Endodermal cell (in vitro differentiated cells): ENCODE measurements around the gene MGAT4A. TPM values are rescaled to one million over a fixed set of nuclear protein-coding genes. Genes with fewer than 3 reads are reported as not detected.

Experiments
- DNase-seq: peaks from one replicate; pipeline ENCODE4 v3.0.0-alpha.2; 2017
- H3K27ac ChIP-seq: 2 replicates; pipeline ENCODE4 v1.5.1; 2013; ENCODE audit warnings: mild to moderate bottlenecking, low read depth, low read length, moderate library complexity
- H3K27me3 ChIP-seq: 2 replicates; pipeline ENCODE4 v1.6.1; 2013; ENCODE audit warnings: mild to moderate bottlenecking, low read length, moderate library complexity; ENCODE audit not compliant: insufficient read depth, control insufficient read depth, poor library complexity, severe bottlenecking
- H3K36me3 ChIP-seq: 2 replicates; pipeline ENCODE4 v1.7.0; 2013; ENCODE audit warnings: mild to moderate bottlenecking, low read length, moderate library complexity; ENCODE audit not compliant: control insufficient read depth, insufficient read depth
- H3K4me1 ChIP-seq: one replicate; pipeline ENCODE4 v1.7.0; 2013; ENCODE audit warnings: low read length; ENCODE audit not compliant: control insufficient read depth, insufficient read depth
- H3K4me3 ChIP-seq: 2 replicates; pipeline ENCODE4 v1.5.1; 2013; ENCODE audit warnings: mild to moderate bottlenecking, low read length, moderate library complexity
- H3K9ac ChIP-seq: 2 replicates; pipeline ENCODE4 v1.6.1; 2013; ENCODE audit warnings: mild to moderate bottlenecking, low read length, moderate library complexity; ENCODE audit not compliant: poor library complexity, severe bottlenecking; ENCODE audit errors: extremely low read depth
- H3K9me3 ChIP-seq: 2 replicates; pipeline ENCODE4 v1.6.1; 2013; ENCODE audit warnings: mild to moderate bottlenecking, low read length, moderate library complexity; ENCODE audit not compliant: control insufficient read depth
- H3K27ac Mint-ChIP-seq: 2 replicates; pipeline ENCODE4 v1.8.0; 2020; ENCODE audit warnings: mixed read lengths
- H3K27me3 Mint-ChIP-seq: 2 replicates; pipeline ENCODE4 v1.8.0; 2021; ENCODE audit warnings: mild to moderate bottlenecking, mixed read lengths; ENCODE audit not compliant: insufficient read depth
- H3K36me3 Mint-ChIP-seq: 2 replicates; pipeline ENCODE4 v1.8.0; 2020; ENCODE audit warnings: low read depth, mixed read lengths
- H3K4me1 Mint-ChIP-seq: 2 replicates; pipeline ENCODE4 v1.8.0; 2020; ENCODE audit warnings: mixed read lengths
- H3K4me3 Mint-ChIP-seq: 2 replicates; pipeline ENCODE4 v1.8.0; 2020; ENCODE audit warnings: mild to moderate bottlenecking, moderate library complexity, mixed read lengths
- H3K9me3 Mint-ChIP-seq: 2 replicates; pipeline ENCODE4 v1.8.0; 2020; ENCODE audit warnings: mild to moderate bottlenecking, mixed read lengths
- WGBS, 2 experiments: methylation state at CpG; one replicate each; pipeline versions ENCODE4 v1.1.5 to v1.1.7; 2013; ENCODE audit warnings: missing lambda C conversion rate in 2 of 2, mixed read lengths in 1 of 2; ENCODE audit not compliant: insufficient coverage in 1 of 2, insufficient read length in 1 of 2; 5-methylcytosine and 5-hydroxymethylcytosine counted together
- total RNA-seq, 2 donors: library from RNA; stranded (reverse); fragmentation: NEBNext Ultra II Directional in 1 of 2; extraction: Animal tissue kit (Norgen Biotek cat#: 25700) in 1 of 2; gene quantifications; 2 replicates in 1 of 2; 3 replicates in 1 of 2; pipeline ENCODE4 v1.2.1, GENCODE V29; 2021
- TF ChIP-seq, protein P1 (sequence below): fragments of 200-600 bp; sonication (generic); conservative IDR thresholded peaks from 2 replicates; pipeline ENCODE4 v1.5.0; 2021; ENCODE audit warnings: antibody characterized with exemption, mild to moderate bottlenecking

The MGAT4A gene
- total RNA-seq, 2 donors from 2014 or later: 8.2 to 11.1 TPM

GRCh38 chr2:98720286-98720685 lies 10.6 kb downstream of the MGAT4A start:
- 96 to 100% methylated on average over 1 to 4 of the region's 4 CpGs for WGBS, 2 experiments
- no peaks in the 10 kb centered on the region for H3K27me3 Mint-ChIP-seq
- peaks cover 2% of the 10 kb centered on the region for H3K4me1 Mint-ChIP-seq
- H3K4me3 Mint-ChIP-seq: no peak overlapping the region
- H3K4me1 ChIP-seq: no peaks in the 10 kb centered on the region
- no peak for DNase-seq
- H3K36me3 ChIP-seq: no peaks in the 10 kb centered on the region
- H3K9me3 Mint-ChIP-seq: no peaks in the 10 kb centered on the region
- no peak overlapping the region for H3K27ac ChIP-seq
- TF ChIP-seq, protein P1, sequence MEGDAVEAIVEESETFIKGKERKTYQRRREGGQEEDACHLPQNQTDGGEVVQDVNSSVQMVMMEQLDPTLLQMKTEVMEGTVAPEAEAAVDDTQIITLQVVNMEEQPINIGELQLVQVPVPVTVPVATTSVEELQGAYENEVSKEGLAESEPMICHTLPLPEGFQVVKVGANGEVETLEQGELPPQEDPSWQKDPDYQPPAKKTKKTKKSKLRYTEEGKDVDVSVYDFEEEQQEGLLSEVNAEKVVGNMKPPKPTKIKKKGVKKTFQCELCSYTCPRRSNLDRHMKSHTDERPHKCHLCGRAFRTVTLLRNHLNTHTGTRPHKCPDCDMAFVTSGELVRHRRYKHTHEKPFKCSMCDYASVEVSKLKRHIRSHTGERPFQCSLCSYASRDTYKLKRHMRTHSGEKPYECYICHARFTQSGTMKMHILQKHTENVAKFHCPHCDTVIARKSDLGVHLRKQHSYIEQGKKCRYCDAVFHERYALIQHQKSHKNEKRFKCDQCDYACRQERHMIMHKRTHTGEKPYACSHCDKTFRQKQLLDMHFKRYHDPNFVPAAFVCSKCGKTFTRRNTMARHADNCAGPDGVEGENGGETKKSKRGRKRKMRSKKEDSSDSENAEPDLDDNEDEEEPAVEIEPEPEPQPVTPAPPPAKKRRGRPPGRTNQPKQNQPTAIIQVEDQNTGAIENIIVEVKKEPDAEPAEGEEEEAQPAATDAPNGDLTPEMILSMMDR: no peak
- H3K27ac Mint-ChIP-seq: no peak overlapping the region
- no peak overlapping the region for H3K4me3 ChIP-seq
- no peaks in the 10 kb centered on the region for H3K27me3 ChIP-seq
- no peaks in the 10 kb centered on the region for H3K9me3 ChIP-seq
- no peak overlapping the region for H3K9ac ChIP-seq
- H3K36me3 Mint-ChIP-seq: no peaks in the 10 kb centered on the region

DNA sequence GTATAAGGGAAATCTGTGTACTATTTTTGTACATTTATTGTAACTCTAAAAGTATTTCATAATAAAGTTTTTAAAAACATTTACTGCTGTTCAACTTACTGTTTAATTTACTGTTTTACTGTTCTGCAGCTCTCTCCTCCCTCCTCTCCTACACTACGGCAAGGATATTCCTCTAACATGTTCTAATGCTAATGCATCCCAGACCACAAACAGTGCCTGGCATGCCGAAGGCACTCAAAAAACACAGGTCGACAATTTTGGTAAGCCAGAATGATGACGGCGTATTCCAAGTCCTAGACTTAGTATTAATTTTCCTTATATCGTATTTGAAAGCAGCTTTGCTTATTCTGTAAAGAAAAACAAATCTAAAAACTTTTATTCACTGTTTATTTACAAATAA lies 13.3 kb downstream of the MGAT4A start:
- Mint-ChIP-seq H3K9me3 (no peaks in the 10 kb centered on the region), H3K27me3 (no peaks in the 10 kb centered on the region), H3K27ac (no peak overlapping the region), H3K36me3 (no peaks in the 10 kb centered on the region), H3K4me3 (no peak overlapping the region), H3K4me1 (no peaks in the 10 kb centered on the region)
- TF ChIP-seq, protein P1: no peak
- no peak overlapping the region for H3K4me3 ChIP-seq
- H3K27ac ChIP-seq: no peak overlapping the region
- H3K36me3 ChIP-seq: no peaks in the 10 kb centered on the region
- no peaks in the 10 kb centered on the region for H3K9me3 ChIP-seq
- 82 to 84% methylated on average over 5 to 6 of the region's 6 CpGs for WGBS, 2 experiments
- DNase-seq: no peak
- no peak overlapping the region for H3K9ac ChIP-seq
- H3K27me3 ChIP-seq: no peaks in the 10 kb centered on the region
- no peaks in the 10 kb centered on the region for H3K4me1 ChIP-seq

GRCh38 chr2:98716786-98717185 lies 14.1 kb downstream of the MGAT4A start:
- H3K27ac Mint-ChIP-seq: no peak overlapping the region
- Histone ChIP-seq H3K9ac (no peak overlapping the region), H3K4me1 (no peaks in the 10 kb centered on the region), H3K9me3 (no peaks in the 10 kb centered on the region), H3K4me3 (no peak overlapping the region), H3K36me3 (no peaks in the 10 kb centered on the region), H3K27me3 (no peaks in the 10 kb centered on the region), H3K27ac (no peak overlapping the region)
- no peaks in the 10 kb centered on the region for H3K4me1 Mint-ChIP-seq
- TF ChIP-seq, protein P1: no peak
- H3K36me3 Mint-ChIP-seq: no peaks in the 10 kb centered on the region
- WGBS, 2 experiments: 95 to 100% methylated on average over 1 to 4 of the region's 5 CpGs
- no peak for DNase-seq
- H3K4me3 Mint-ChIP-seq: no peak overlapping the region
- no peaks in the 10 kb centered on the region for H3K9me3 Mint-ChIP-seq
- peaks cover 2% of the 10 kb centered on the region for H3K27me3 Mint-ChIP-seq
